Ishikawa (cell line): ENCODE results near the gene NAA40.

Experiments
- CEBPB ChIP-seq: IDR thresholded peaks from 2 replicates; pipeline ENCODE4 v1.6.1; 2012
- CREB1 ChIP-seq: IDR thresholded peaks from 2 replicates; pipeline ENCODE4 v1.6.1; 2012; ENCODE audit warnings: low read depth
- EGR1 ChIP-seq: IDR thresholded peaks from 2 replicates; pipeline ENCODE4 v1.6.1; 2012
- EP300 ChIP-seq: IDR thresholded peaks from 2 replicates; pipeline ENCODE4 v1.6.1; 2012; ENCODE audit warnings: borderline replicate concordance
- FOXM1 ChIP-seq: IDR thresholded peaks from 2 replicates; pipeline ENCODE4 v1.6.1; 2012; ENCODE audit warnings: low read depth, borderline replicate concordance
- NFIC ChIP-seq: IDR thresholded peaks from 2 replicates; pipeline ENCODE4 v1.6.1; 2012
- RAD21 ChIP-seq: IDR thresholded peaks from 2 replicates; pipeline ENCODE4 v1.6.1; 2012; ENCODE audit warnings: low read depth
- TAF1 ChIP-seq: IDR thresholded peaks from 2 replicates; pipeline ENCODE4 v1.6.1; 2012; ENCODE audit warnings: low read depth, mild to moderate bottlenecking
- TCF12 ChIP-seq: IDR thresholded peaks from 2 replicates; pipeline ENCODE4 v1.6.1; 2012; ENCODE audit warnings: low read depth
- TEAD4 ChIP-seq: IDR thresholded peaks from 2 replicates; pipeline ENCODE4 v1.6.1; 2012
- USF1 ChIP-seq: IDR thresholded peaks from 2 replicates; pipeline ENCODE4 v1.6.1; 2012
- YY1 ChIP-seq: IDR thresholded peaks from 2 replicates; pipeline ENCODE4 v1.6.1; 2012; ENCODE audit warnings: low read depth
- ZBTB7A ChIP-seq: IDR thresholded peaks from 2 replicates; pipeline ENCODE4 v1.6.1; 2012; ENCODE audit warnings: low read depth
- TF ChIP-seq, protein P1 (sequence below): IDR thresholded peaks from 2 replicates; pipeline ENCODE4 v1.6.1; 2012; ENCODE audit warnings: low read depth, mild to moderate bottlenecking
- TF ChIP-seq, protein P2 (sequence below): IDR thresholded peaks from 2 replicates; pipeline ENCODE4 v1.6.1; 2012

NAA40 gene

GRCh38 chr11:63915961-63916836 lies 22.6 kb upstream of the NAA40 start:
- TF ChIP-seq, protein P1, sequence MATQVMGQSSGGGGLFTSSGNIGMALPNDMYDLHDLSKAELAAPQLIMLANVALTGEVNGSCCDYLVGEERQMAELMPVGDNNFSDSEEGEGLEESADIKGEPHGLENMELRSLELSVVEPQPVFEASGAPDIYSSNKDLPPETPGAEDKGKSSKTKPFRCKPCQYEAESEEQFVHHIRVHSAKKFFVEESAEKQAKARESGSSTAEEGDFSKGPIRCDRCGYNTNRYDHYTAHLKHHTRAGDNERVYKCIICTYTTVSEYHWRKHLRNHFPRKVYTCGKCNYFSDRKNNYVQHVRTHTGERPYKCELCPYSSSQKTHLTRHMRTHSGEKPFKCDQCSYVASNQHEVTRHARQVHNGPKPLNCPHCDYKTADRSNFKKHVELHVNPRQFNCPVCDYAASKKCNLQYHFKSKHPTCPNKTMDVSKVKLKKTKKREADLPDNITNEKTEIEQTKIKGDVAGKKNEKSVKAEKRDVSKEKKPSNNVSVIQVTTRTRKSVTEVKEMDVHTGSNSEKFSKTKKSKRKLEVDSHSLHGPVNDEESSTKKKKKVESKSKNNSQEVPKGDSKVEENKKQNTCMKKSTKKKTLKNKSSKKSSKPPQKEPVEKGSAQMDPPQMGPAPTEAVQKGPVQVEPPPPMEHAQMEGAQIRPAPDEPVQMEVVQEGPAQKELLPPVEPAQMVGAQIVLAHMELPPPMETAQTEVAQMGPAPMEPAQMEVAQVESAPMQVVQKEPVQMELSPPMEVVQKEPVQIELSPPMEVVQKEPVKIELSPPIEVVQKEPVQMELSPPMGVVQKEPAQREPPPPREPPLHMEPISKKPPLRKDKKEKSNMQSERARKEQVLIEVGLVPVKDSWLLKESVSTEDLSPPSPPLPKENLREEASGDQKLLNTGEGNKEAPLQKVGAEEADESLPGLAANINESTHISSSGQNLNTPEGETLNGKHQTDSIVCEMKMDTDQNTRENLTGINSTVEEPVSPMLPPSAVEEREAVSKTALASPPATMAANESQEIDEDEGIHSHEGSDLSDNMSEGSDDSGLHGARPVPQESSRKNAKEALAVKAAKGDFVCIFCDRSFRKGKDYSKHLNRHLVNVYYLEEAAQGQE = no peak
- TF ChIP-seq USF1 (no peak), TAF1 (no peak), YY1 (no peak), FOXM1 (no peak), ZBTB7A (peak; percentile 95), RAD21 (peak; percentile 61), TCF12 (peak; percentile 27; the same call in 1 of the 2 replicates), EP300 (no peak), CEBPB (no peak), CREB1 (no peak), TEAD4 (no peak), EGR1 (no peak), NFIC (no peak)
- TF ChIP-seq, protein P2, sequence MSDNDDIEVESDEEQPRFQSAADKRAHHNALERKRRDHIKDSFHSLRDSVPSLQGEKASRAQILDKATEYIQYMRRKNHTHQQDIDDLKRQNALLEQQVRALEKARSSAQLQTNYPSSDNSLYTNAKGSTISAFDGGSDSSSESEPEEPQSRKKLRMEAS = no peak

- TF ChIP-seq RAD21 (peak; percentile 3; the same call in 1 of the 2 replicates), USF1 (no peak), CEBPB (no peak), FOXM1 (no peak), TCF12 (peak; percentile 34; the same call in 1 of the 2 replicates), NFIC (0 out of 2 replicates have a peak, but pooled peaks have one; percentile 30), CREB1 (no peak), EGR1 (peak; percentile 34; the same call in 1 of the 2 replicates), YY1 (no peak), ZBTB7A (peak; percentile 71), TEAD4 (peak; percentile 49; the same call in 1 of the 2 replicates), EP300 (peak; percentile 42), TAF1 (peak; percentile 69; the same call in 1 of the 2 replicates)
- TF ChIP-seq, protein P2 = peak; percentile 71; the same call in 1 of the 2 replicates
- TF ChIP-seq, protein P1 = no peak
These were observed 21.7 kb upstream of the NAA40 start, which contains the start of gene RCOR2 for GRCh38 chr11:63916837-63917691. RCOR2 (minus strand) TSS chr11:63917164; CDS start chr11:63916456, 708 bp downstream.

GRCh38 chr11:63917692-63918506 lies 20.9 kb upstream of the NAA40 start:
- no peak for TF ChIP-seq EGR1
- no peak for TF ChIP-seq TAF1
- no peak for TF ChIP-seq YY1
- TF ChIP-seq ZBTB7A = peak; percentile 65
- TF ChIP-seq, protein P2 = peak; percentile 79; the same call in 1 of the 2 replicates
- TF ChIP-seq USF1 = peak; percentile 80
- TF ChIP-seq, protein P1 = no peak
- TF ChIP-seq TEAD4 = no peak
- no peak for TF ChIP-seq FOXM1
